Right renal cortex interstitium (tissue), 3 donors: ENCODE measurements around the gene SALL2. TPM values are rescaled to one million over a fixed set of nuclear protein-coding genes. Genes with fewer than 3 reads are reported as not detected.
A peak's percentile ranks its signal among the peaks of the same experiment; 100 is the strongest.

Experiments
- DNase-seq, 3 donors: peaks; one replicate each; pipeline ENCODE4 v3.0.0-alpha.2; 2013; ENCODE audit warnings: low read depth in 3 of 3, low spot score in 2 of 3
- polyA plus RNA-seq, 3 donors: library from polyadenylated mRNA; unstranded; fragments of 120-200 nt; gene quantifications; one replicate each; pipeline ENCODE4 v1.2.1, GENCODE V29; 2013; ENCODE audit not compliant: insufficient read length in 3 of 3

Gene SALL2
- polyA plus RNA-seq, 3 donors, result 61.2 to 66.5 (median 65.4) TPM

GRCh38 chr14:21494902-21495762 lies 31.0 kb downstream of the SALL2 start:
- DNase-seq, result no peak

- no peak for DNase-seq
Measured at GRCh38 chr14:21486640-21487087, 39.5 kb downstream of the SALL2 start.

- peak; percentile 97 to 99 (median 97) for DNase-seq
Measured at GRCh38 chr14:21476925-21477681, 49.0 kb downstream of the SALL2 start, which contains the start of the genes RAB2B and TOX4. TSS of gene RAB2B (minus strand) at chr14:21476959. CDS start at chr14:21476872, 87 bp downstream. TSS of gene TOX4 (plus strand) at chr14:21477195. CDS start at chr14:21477279, 84 bp downstream.

GRCh38 chr14:21476523-21476924 lies 49.6 kb downstream of the SALL2 start:
- peak in 2 of 3 donors; percentile 65 to 68 for DNase-seq

GRCh38 chr14:21475767-21476522 lies 50.2 kb downstream of the SALL2 start:
- DNase-seq, result no peak

Other genes starting within 250 kb of the SALL2 start
- gene RPGRIP1, start 246.3 kb downstream of the SALL2 start, polyA plus RNA-seq, result under 1 TPM; 0.39 to 0.65 (median 0.47) TPM
- 100 to 1,000 TPM; 151 to 160 (median 158) TPM for gene SUPT16H, start 142.3 kb downstream of the SALL2 start, polyA plus RNA-seq
- 10 to 100 TPM; 75.2 to 78.5 (median 76.0) TPM for gene CHD8, start 70.2 kb downstream of the SALL2 start, polyA plus RNA-seq
- gene RAB2B, start 49.4 kb downstream of the SALL2 start, polyA plus RNA-seq, result 10 to 100 TPM; 40.0 to 42.5 (median 42.1) TPM
- 10 to 100 TPM; 61.7 to 64.5 (median 62.0) TPM for gene TOX4, start 49.2 kb downstream of the SALL2 start, polyA plus RNA-seq
- gene METTL3, start 15.0 kb downstream of the SALL2 start, polyA plus RNA-seq, result 10 to 100 TPM; 91.1 to 99.6 (median 99.0) TPM
- not detected for gene OR10G3, start 53.7 kb upstream of the SALL2 start, polyA plus RNA-seq
- not detected for gene OR10G2, start 108.6 kb upstream of the SALL2 start, polyA plus RNA-seq
- not detected for gene OR4E2, start 127.5 kb upstream of the SALL2 start, polyA plus RNA-seq
- under 1 TPM in 1 of 3 donors, not detected in 2; 0.08 TPM for gene OR4E1, start 147.5 kb upstream of the SALL2 start, polyA plus RNA-seq